ENCODE measurements around the gene SLC26A6. TPM values are rescaled to one million over a fixed set of nuclear protein-coding genes. Genes with fewer than 3 reads are reported as not detected.

Gene SLC26A6
- polyA plus RNA-seq, 1 donor (not counting 4 experiments of a cell fraction or from before 2014, with no cell fraction given), result 24.9 TPM

DNA sequence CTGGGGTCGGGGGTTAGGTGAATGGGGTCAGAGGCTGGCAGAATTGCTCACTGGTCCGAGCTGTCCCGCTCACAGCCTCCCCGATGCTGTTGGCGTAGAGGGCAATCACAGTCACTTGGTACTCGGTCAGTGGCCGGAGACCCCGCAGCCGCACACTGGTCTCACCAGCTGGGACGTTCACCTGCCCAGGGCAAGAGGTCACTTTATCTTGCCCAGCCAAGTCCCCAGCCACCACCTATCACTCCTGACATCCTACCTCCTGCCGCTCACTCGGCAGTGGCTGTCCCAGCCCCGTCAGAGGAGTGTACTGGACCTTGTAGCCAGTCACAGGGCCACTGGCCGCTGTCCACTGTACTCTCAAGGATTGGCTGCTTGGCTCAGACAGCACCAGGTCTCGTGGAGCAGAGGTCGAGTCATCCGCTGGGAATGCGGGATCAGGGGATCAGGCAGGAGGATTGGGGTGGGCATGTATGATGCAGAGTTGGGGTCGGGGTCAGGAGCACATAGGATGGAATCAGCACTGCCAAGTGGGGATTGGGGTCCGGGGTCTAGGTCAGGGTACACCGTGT is 42.7 kb downstream of the SLC26A6 start:
- H3K4me2 ChIP-seq (ENCODE audit: control insufficient read depth, extremely low read depth, insufficient read depth, low read depth, low read length), result peak overlapping the region; percentile 98
- TF ChIP-seq, protein P1, sequence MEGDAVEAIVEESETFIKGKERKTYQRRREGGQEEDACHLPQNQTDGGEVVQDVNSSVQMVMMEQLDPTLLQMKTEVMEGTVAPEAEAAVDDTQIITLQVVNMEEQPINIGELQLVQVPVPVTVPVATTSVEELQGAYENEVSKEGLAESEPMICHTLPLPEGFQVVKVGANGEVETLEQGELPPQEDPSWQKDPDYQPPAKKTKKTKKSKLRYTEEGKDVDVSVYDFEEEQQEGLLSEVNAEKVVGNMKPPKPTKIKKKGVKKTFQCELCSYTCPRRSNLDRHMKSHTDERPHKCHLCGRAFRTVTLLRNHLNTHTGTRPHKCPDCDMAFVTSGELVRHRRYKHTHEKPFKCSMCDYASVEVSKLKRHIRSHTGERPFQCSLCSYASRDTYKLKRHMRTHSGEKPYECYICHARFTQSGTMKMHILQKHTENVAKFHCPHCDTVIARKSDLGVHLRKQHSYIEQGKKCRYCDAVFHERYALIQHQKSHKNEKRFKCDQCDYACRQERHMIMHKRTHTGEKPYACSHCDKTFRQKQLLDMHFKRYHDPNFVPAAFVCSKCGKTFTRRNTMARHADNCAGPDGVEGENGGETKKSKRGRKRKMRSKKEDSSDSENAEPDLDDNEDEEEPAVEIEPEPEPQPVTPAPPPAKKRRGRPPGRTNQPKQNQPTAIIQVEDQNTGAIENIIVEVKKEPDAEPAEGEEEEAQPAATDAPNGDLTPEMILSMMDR (optimal IDR thresholded peaks at IDR 0.05 in 1 of 3, IDR thresholded peaks at IDR 0.05 in 1 of 3, conservative IDR thresholded peaks at IDR 0.05 in 1 of 3; ENCODE audit: extremely low read depth in 1 of 3, insufficient read depth in 2 of 3, low read length in 3 of 3), result no peak
- no peak for TF ChIP-seq EZH2 (IDR thresholded peaks at IDR 0.05; ENCODE audit: low read length)
- dilution Hi-C loops (cut with MboI; ENCODE audit: extremely low pct_ligation_motif_present, low sequenced_read_pairs), result no loop called here
- H3K9ac ChIP-seq (ENCODE audit: control insufficient read depth, extremely low read depth, insufficient read depth, low read length), result peak overlapping the region; percentile 93
- peaks cover 53% of the 10 kb centered on the region for H3K4me1 ChIP-seq (ENCODE audit: control insufficient read depth, extremely low read depth, insufficient read depth, low read length)
- H2AFZ ChIP-seq (ENCODE audit: control insufficient read depth, low read length), result no peak overlapping the region
- H3K79me2 ChIP-seq (ENCODE audit: control insufficient read depth, insufficient read depth, low read length), result peaks cover 74% of the 10 kb centered on the region
- H3K9me1 ChIP-seq (ENCODE audit: control insufficient read depth, extremely low read depth, insufficient read depth, low read length), result peaks cover 2% of the 10 kb centered on the region
- H3K27ac ChIP-seq (ENCODE audit: control insufficient read depth, insufficient read depth, low read length), result no peak overlapping the region
- DNase-seq (ENCODE audit: low read depth, low spot score) (no peak), FAIRE-seq (no peak)
- no peaks in the 10 kb centered on the region for H3K27me3 ChIP-seq (ENCODE audit: control insufficient read depth, extremely low read depth, insufficient read depth, low read length)
- peak overlapping the region; percentile 60 to 95 (median 91) for H3K4me3 ChIP-seq (ENCODE audit: control insufficient read depth in 2 of 3, extremely low read depth in 1 of 3, insufficient read depth in 2 of 3, low read depth in 1 of 3, low read length in 3 of 3)
- H3K9me3 ChIP-seq (ENCODE audit: control insufficient read depth, low read depth, low read length), result no peaks in the 10 kb centered on the region
- peaks cover 41 to 65% of the 10 kb centered on the region in 2 experiments for H3K36me3 ChIP-seq (ENCODE audit: control insufficient read depth in 2 of 2, extremely low read depth in 1 of 2, insufficient read depth in 2 of 2, low read length in 2 of 2)
- peaks cover 25% of the 10 kb centered on the region for H4K20me1 ChIP-seq (ENCODE audit: control insufficient read depth, extremely low read depth, insufficient read depth, low read length)

DNA sequence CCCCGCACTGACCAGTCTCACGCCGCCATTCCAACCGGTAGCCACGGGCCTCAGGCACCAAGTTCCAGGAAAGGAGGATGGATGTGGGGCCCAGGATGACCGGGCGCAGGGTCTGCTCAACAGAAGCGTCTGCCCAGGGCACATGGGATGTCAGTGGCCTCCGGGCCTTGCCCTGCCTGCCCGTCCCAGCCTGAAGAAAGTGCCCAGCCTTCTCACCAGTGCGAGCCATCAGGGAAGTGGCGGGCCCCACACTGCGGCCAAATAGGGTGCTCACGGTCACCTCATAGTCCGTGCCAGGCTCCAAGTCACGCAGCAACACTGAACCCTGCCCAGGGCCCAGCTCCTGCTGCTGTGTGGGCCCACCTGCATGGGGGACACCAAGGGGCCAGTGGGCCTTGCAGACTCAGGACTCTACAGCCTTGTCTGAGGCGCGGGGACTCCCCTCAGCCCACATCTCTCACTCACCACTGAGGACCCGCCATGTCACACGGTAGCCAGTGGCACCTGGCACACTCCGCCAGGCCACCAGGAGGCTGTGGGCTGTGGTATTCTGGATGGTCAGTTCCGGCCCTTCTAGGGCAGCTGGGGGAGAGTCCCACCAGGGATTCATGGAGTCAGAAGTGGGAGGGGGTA is 43.3 kb downstream of the SLC26A6 start:
- peaks cover 80% of the 10 kb centered on the region for H3K79me2 ChIP-seq (ENCODE audit: control insufficient read depth, insufficient read depth, low read length)
- peaks cover 47% of the 10 kb centered on the region for H3K4me1 ChIP-seq (ENCODE audit: control insufficient read depth, extremely low read depth, insufficient read depth, low read length)
- H3K27ac ChIP-seq (ENCODE audit: control insufficient read depth, insufficient read depth, low read length), result no peak overlapping the region
- no peak for TF ChIP-seq EZH2 (IDR thresholded peaks at IDR 0.05; ENCODE audit: low read length)
- TF ChIP-seq, protein P1 (optimal IDR thresholded peaks at IDR 0.05 in 1 of 3, IDR thresholded peaks at IDR 0.05 in 1 of 3, conservative IDR thresholded peaks at IDR 0.05 in 1 of 3; ENCODE audit: extremely low read depth in 1 of 3, insufficient read depth in 2 of 3, low read length in 3 of 3), result no peak
- no peak overlapping the region for H2AFZ ChIP-seq (ENCODE audit: control insufficient read depth, low read length)
- dilution Hi-C loops (cut with MboI; ENCODE audit: extremely low pct_ligation_motif_present, low sequenced_read_pairs), result no loop called here
- H3K9me1 ChIP-seq (ENCODE audit: control insufficient read depth, extremely low read depth, insufficient read depth, low read length), result peaks cover 2% of the 10 kb centered on the region
- peak overlapping the region; percentile 15 for H3K9ac ChIP-seq (ENCODE audit: control insufficient read depth, extremely low read depth, insufficient read depth, low read length)
- FAIRE-seq, result no peak
- H3K27me3 ChIP-seq (ENCODE audit: control insufficient read depth, extremely low read depth, insufficient read depth, low read length), result no peaks in the 10 kb centered on the region
- peaks cover 47 to 65% of the 10 kb centered on the region in 2 experiments for H3K36me3 ChIP-seq (ENCODE audit: control insufficient read depth in 2 of 2, extremely low read depth in 1 of 2, insufficient read depth in 2 of 2, low read length in 2 of 2)
- DNase-seq (ENCODE audit: low read depth, low spot score), result no peak
- H4K20me1 ChIP-seq (ENCODE audit: control insufficient read depth, extremely low read depth, insufficient read depth, low read length), result peaks cover 30% of the 10 kb centered on the region
- peak overlapping the region in 1 of 3 experiments; percentile 7 for H3K4me3 ChIP-seq (ENCODE audit: control insufficient read depth in 2 of 3, extremely low read depth in 1 of 3, insufficient read depth in 2 of 3, low read depth in 1 of 3, low read length in 3 of 3)
- peak overlapping the region; percentile 37 for H3K4me2 ChIP-seq (ENCODE audit: control insufficient read depth, extremely low read depth, insufficient read depth, low read depth, low read length)
- no peaks in the 10 kb centered on the region for H3K9me3 ChIP-seq (ENCODE audit: control insufficient read depth, low read depth, low read length)

All from keratinocyte (primary cell).